ENCODE measurements around the gene OR10A3. TPM values are rescaled to one million over a fixed set of nuclear protein-coding genes. Genes with fewer than 3 reads are reported as not detected.
"Not testable (repeated sequence)": the region's sequence is repeated elsewhere in the genome, so short reads cannot be mapped to it uniquely, and the experiment has no call there.

Gene OR10A3, protein sequence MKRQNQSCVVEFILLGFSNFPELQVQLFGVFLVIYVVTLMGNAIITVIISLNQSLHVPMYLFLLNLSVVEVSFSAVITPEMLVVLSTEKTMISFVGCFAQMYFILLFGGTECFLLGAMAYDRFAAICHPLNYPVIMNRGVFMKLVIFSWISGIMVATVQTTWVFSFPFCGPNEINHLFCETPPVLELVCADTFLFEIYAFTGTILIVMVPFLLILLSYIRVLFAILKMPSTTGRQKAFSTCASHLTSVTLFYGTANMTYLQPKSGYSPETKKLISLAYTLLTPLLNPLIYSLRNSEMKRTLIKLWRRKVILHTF
- total RNA-seq: not detected

DNA sequence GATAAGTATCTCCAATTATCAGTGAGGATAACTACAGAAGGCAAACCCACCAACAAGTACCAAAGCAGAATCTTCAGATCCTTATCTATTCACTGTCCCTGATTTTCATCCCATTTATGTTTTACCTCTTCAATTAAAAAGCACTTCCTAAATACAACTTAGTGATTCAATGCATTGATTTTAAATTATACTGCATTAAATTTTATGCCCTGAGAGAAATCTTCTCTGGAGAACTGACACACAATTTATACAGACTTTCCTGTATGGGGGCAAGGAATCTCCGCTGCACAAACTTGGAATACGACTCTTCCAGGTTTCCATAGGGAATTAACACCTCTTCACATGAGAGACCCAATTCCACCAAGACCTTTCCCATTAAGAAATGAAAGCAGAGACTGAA, at the start of gene OR10A3:
TSS of gene OR10A3 (minus strand) at position 101 of the 400 bp plus-strand sequence. CDS start 2,188 bp downstream, outside the sequence.
- no peak within 1 kb of the TSS for H3K27ac Mint-ChIP-seq
- H3K9me3 Mint-ChIP-seq: peaks cover 16 to 20% of the 10 kb centered on the region in 2 donors
- DNase-seq (ENCODE audit: low spot score in 2 of 2) (no peak), ATAC-seq (no peak)
- peaks cover 5 to 7% of the 10 kb centered on the region in 2 donors for H3K36me3 Mint-ChIP-seq

DNA sequence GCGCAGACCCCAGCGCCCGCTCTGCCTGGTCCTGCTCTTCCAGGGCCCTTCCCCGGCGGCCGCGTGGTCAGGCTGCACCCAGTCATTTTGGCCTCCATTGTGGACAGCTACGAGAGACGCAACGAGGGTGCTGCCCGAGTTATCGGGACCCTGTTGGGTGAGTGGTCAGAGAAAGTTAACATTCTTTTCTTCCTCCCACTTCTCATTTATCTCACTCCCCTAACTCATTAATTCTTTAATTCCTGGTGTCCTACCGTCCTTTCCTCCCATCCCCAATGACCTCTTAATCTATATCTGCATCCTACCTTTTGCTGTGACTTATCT, 46.0 kb upstream of the OR10A3 start:
- H3K9me3 Mint-ChIP-seq; DNase-seq (ENCODE audit: low spot score in 2 of 2): not testable (repeated sequence)
- Mint-ChIP-seq H3K27ac (peak overlapping the region; percentile 98 to 99), H3K36me3 (peaks cover 19 to 38% of the 10 kb centered on the region in 2 donors)
- ATAC-seq: peak in 1 of 2 donors; percentile 27

DNA sequence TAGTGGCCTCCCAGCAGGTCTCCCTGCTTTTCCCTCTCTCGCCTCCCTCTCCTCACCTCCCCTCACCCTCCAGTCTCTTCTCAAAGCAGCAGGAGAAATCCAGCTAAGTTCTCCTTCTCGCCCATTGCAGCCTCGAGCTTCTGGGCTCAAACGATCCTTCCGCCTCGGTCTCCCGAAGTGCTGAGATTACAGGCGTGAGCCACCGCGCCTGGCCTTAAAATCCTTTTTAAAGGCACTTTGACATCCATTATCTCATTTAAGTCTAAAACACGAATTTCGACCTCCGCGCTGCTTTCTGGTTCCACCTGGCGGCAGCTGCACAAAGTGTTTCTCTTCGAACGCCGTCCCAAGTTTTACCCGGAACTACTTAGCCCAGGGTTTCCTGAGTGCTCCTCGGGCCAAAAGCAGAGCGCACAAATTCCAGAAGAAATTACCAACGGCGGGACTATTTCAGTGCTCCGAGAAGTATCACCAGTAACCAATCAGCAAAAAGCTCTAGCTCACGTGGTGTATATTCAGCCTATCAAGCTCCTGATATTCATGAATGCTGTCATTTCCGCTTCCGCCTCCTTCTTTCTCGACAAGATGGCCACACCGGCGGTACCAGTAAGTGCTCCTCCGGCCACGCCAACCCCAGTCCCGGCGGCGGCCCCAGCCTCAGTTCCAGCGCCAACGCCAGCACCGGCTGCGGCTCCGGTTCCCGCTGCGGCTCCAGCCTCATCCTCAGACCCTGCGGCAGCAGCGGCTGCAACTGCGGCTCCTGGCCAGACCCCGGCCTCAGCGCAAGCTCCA, 45.5 kb upstream of the OR10A3 start, which contains the start of gene EIF3F:
TSS of gene EIF3F (plus strand) at position 570 of the 792 bp plus-strand sequence. CDS start at position 586, 16 bp downstream.
- Mint-ChIP-seq H3K36me3 (peaks cover 19 to 38% of the 10 kb centered on the region in 2 donors), H3K27ac (peak within 1 kb of the TSS; percentile 98 to 99), H3K9me3 (no peaks in the 10 kb centered on the region)
- ATAC-seq (peak; percentile 98 to 99), DNase-seq (ENCODE audit: low spot score in 2 of 2) (peak; percentile 80 to 90)

DNA sequence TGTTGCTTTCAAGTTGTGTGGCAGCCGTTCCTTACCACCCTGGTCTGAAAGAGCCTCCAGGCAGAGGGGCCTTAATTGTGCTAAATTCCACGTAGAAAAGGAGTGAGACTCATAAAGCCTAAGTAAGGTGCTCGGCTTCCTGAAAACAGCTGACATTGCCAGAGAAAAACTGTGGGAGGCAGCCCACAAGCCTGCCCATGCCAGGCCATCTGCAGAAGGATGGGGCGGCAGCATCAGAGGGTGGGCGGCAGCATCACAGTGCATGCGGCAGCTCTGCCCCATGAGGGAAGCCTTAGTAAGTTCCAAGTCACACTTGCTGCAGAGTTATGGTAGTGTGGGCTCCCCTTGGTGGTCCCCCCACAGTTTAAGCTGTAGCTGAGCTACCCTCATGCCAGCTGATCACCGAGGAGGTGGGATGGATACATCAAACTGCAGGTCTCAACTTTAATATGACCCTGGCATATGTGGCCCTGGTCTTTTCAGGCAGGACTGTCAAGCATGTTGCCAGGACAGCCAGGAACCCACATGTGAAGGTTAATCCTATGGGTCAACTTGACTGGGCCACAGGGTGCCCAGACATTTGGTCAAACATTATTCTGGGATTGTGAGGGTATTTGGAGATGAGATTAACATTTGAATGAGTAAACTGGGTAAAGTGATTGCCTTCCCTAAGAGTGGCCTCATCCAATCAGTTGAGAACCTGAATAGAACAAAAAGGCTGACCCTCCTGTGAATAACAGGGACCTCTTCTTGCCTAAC, 42.5 kb upstream of the OR10A3 start:
- ATAC-seq (no peak), DNase-seq (ENCODE audit: low spot score in 2 of 2) (no peak)
- Mint-ChIP-seq H3K27ac (no peak overlapping the region), H3K36me3 (peaks cover 16 to 26% of the 10 kb centered on the region in 2 donors), H3K9me3 (no peaks in the 10 kb centered on the region)

DNA sequence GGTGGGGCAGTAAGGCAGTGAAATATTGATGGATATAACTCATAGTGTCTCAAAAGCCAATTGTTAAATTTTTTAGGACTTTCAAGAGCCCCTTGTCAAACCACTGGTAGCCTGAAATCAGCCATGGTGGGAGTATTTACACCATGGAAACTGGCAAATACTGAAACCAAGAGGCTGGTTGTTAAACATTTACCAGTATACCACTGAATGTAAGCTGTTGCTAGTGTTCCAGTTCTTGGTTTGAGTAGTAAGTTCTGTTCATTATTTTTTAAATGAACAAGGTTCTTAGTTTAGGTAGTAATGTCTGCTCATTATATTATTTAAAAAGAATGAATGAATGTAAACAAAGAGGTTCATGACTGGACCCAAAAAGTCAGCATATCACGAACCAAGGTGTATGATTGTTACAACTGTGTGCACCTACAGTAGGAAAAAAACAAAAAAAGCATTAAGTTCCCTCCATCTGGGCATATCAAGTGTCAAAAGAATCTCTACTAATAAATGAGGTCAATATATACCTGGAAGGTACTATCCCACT, 41.1 kb upstream of the OR10A3 start:
- ATAC-seq (no peak), DNase-seq (ENCODE audit: low spot score in 2 of 2) (no peak)
- Mint-ChIP-seq H3K9me3 (no peaks in the 10 kb centered on the region), H3K27ac (no peak overlapping the region), H3K36me3 (peaks cover 3 to 12% of the 10 kb centered on the region in 2 donors)

DNA sequence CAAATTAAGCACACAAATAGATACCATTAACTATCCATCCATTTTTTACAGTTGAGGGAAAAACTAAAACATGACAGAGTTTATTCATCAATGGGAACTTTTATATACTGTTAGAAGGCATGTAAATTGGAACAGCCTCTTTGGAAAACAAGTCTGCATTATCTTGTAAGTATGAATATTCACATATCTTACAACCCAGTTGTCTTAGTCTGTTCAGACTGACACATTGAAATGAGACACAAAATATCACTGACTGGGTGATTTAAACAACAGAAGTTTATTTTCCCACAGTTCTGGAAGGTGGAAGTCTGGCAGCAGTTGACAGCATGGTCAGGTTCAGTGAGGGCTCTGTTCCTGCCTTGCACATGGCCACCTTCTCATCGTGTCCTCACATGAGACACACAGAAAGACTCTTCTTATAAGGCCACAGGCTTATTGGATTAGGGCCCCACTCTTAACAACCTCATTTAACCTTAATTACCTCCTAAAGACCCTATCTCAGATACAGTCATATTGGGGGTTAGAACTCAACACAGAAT, 40.2 kb upstream of the OR10A3 start:
- no peak overlapping the region for H3K27ac Mint-ChIP-seq
- no peaks in the 10 kb centered on the region for H3K9me3 Mint-ChIP-seq
- no peak for ATAC-seq
- H3K36me3 Mint-ChIP-seq: peaks cover 0 to 3% of the 10 kb centered on the region in 2 donors
- no peak for DNase-seq (ENCODE audit: low spot score in 2 of 2)

DNA sequence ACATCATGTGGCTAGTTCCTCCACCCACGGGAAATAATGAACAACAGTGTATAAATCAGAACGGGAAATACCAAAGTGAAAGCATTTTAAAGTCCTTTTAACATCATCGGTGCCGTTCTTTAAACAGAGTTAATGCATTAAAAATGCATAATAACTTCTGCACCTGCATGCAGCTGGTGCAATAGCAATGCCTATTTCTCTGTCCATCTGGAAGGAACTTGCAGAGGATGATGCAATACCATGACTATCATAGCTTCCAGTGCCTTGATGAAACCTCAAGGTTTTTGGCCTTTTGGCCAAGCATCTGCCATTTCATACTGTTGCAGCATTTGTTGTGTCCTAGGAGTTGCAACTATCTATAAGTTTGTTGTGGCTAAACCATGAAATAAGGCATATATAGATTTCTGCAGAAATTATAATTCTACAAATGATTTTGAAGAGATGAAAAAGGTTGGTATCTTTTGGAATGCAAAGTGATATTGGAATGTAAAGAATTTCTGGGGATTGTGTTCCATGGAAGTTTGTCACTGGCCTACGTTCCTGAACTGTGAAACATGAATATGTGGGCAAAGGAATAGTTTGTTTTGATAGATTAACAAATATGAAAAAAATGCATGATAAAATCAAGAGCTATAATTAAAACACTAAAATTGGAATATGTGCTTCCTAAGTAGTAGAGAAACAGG, 35.9 kb upstream of the OR10A3 start:
- Mint-ChIP-seq H3K27ac (no peak overlapping the region), H3K36me3 (no peaks in the 10 kb centered on the region), H3K9me3 (no peaks in the 10 kb centered on the region)
- DNase-seq (ENCODE audit: low spot score in 2 of 2) (no peak), ATAC-seq (no peak)

DNA sequence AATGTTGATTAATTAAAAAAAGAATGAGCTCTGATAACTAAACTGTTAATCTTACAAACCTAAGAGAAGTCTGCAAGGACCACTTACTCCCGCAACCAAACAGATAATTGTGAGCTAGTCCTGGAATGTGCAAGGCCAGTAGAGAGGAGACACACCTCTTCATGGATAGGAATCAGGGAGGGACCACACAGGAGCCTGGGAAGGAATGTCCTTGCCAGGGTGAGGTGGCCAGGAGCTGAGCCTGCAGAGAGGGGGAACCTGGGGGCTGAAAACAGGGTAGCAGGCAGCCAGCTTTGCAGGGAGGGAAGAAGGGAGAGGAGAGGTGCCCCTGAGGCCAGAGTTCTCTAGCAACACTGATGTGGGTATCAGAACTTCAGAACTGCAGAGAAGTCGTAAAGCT, 33.2 kb upstream of the OR10A3 start:
- DNase-seq (ENCODE audit: low spot score in 2 of 2) (no peak), ATAC-seq (no peak)
- Mint-ChIP-seq H3K9me3 (no peaks in the 10 kb centered on the region), H3K27ac (no peak overlapping the region), H3K36me3 (no peaks in the 10 kb centered on the region)

DNA sequence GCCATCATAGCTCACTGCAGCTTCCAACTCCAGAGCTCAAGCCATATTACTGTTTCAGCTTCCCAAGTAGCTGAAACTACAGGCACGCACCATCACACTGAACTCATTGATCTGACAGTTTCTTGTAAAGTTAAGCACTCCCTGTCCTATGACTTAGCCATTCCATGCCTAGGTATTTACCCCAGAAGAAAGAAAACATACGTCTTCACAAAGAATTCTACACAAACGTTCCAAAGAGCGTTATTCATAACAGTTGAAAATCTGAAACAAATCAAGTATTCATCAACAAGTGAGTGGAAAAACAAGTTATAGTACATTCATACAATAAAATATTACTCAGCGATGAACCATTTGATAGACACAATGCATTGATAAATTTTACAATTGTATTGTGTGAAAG, 31.5 kb upstream of the OR10A3 start:
- no peak for DNase-seq (ENCODE audit: low spot score in 2 of 2)
- Mint-ChIP-seq H3K9me3 (no peaks in the 10 kb centered on the region), H3K27ac (no peak overlapping the region), H3K36me3 (no peaks in the 10 kb centered on the region)
- ATAC-seq: no peak

DNA sequence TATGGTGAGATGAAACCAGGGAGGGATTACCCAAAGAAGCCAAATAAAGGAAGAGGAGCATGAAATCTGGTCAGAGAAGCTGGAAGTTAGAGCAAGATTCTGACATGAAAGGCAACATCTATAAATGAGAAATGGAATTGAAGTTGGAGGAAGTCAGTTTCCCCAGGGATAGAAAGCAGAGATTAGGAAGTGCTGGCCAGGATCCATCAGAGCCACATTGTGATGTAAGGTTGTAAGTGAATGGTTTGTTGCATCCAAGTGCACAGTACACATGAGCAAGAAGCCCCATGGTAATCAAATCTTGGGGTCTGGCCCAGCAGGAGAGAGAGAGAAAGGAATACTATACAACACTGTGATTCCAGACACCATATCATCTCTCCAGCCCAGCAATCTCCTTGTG, 30.3 kb upstream of the OR10A3 start:
- Mint-ChIP-seq H3K36me3 (no peaks in the 10 kb centered on the region), H3K27ac (no peak overlapping the region), H3K9me3 (no peaks in the 10 kb centered on the region)
- DNase-seq (ENCODE audit: low spot score in 2 of 2): no peak
- ATAC-seq: no peak

DNA sequence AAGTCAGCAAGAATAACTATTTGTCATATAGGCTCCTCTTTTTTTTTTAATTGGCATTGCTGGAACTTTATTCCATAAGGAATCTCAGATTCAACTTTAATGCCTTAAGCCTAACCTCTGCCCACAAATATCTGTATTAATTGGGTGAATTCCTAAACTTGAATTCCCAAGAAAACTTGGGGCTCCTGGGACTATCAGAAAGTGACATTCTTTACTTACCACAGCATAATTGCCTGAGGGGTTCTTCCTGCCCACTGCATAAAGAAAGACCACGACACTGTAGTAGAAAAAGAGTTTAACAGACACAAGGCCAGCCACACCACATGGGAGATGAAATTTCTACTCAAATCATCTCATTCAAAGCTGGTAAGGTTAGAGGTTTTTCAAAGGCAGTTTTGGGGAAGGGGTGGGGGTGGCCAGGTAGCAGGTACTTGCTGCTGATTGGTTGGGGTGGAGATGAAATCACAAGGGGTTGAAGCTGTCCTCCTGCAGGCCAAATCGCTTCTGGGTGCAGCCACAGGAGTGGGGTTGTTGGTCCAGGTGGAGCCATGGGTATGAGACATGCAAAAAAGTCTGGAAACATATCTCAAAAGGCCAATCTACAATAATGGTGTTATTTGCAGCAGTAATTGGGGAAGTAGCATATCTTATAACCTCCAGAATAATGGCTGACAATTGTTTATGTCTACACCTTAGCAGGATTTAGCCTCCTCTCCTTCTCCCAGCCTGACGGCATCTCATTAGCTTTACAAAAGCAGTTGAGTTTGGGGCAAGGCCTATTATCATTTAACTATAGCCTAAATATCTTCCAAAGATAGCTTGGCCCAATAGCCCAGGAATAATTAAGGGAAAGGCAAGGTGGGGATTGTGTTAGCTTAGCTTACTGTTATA, 28.5 kb upstream of the OR10A3 start:
- Mint-ChIP-seq H3K9me3 (no peaks in the 10 kb centered on the region), H3K36me3 (no peaks in the 10 kb centered on the region), H3K27ac (no peak overlapping the region)
- ATAC-seq: no peak
- no peak for DNase-seq (ENCODE audit: low spot score in 2 of 2)

DNA sequence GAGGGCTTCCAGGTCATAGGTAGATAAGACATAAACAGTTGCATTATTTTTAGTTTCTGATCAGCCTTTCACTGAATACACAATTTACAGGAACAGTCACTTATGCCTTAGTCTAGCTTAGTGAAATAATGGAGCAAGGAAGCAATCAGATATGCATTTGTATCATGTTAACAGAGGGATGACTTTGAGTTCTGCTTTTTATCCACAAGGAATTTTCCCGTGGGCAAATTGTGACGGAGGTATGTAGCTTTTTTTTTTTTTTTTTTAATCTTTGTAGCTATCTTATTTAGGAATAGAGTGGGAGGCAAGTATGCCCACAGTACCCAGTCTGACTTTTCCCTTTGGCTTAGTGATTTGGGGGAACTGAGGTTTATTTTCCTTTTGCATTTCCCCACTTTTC, 27.2 kb upstream of the OR10A3 start:
- Mint-ChIP-seq H3K27ac (no peak overlapping the region), H3K9me3 (no peaks in the 10 kb centered on the region), H3K36me3 (no peaks in the 10 kb centered on the region)
- ATAC-seq (no peak), DNase-seq (ENCODE audit: low spot score in 2 of 2) (no peak)

DNA sequence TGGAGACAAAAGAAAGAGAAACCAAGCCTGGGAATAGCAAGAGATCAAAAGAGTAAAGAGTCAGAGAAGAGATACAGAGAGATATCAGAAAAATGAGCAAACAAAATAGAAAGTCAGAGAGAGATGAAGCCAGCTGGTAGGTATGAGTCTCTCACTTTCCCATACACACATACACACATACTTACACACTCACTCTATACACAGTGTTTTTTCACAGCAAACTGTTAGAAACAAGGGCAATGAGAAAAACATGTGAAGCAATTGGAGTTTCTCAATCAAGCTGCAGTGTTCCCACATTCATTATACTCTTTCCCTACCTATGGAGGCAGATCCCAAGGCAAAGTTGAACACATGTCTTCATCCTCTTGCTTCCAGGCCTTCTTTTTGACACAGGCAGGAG, 26.3 kb upstream of the OR10A3 start:
- ATAC-seq (no peak), DNase-seq (ENCODE audit: low spot score in 2 of 2) (no peak)
- Mint-ChIP-seq H3K27ac (no peak overlapping the region), H3K9me3 (no peaks in the 10 kb centered on the region), H3K36me3 (no peaks in the 10 kb centered on the region)

DNA sequence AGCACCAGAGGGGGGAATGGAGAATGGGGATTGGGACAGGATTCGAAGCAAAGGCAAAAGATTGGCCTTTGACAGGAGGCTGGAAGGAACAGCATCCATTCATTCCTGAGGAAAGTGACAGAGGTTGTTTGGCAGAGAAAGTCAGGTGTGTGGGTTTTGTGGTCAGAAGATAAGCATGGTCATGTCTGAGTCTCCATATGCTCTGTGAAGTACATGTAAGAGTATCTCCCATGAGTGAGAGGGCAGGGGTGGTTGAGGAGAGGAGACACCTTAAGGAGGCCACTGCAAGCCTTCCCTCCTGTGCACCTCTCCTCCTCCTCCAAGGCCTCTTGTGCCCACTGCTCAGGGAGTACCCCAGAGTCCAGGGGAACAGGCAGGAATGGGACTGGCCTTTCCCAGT, 25.6 kb upstream of the OR10A3 start:
- Mint-ChIP-seq H3K36me3 (no peaks in the 10 kb centered on the region), H3K9me3 (no peaks in the 10 kb centered on the region), H3K27ac (no peak overlapping the region)
- no peak for ATAC-seq
- DNase-seq (ENCODE audit: low spot score in 2 of 2): no peak

DNA sequence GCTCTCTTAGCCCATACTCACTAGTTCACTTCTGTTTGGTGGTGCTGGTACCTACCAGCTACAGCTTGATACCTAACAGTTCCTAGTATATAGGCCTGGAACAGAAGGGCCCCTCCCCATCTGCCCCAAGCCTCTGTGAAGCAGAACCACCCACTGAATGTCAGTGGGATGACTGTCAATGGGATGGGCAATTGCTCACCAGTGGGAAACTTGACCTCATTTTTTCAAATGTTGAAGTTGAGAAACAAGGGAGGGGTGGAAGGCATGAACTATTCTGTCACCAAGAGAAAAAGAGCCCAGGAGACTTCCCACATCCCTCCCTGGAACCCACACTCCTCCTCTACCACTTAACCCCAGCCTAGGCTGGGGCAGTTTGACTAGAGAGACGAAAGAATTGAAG, 23.9 kb upstream of the OR10A3 start, which contains the start of gene NLRP10:
TSS of gene NLRP10 (minus strand) at position 62 of the 400 bp plus-strand sequence. CDS start 1,952 bp downstream, outside the sequence.
- ATAC-seq: no peak
- no peaks in the 10 kb centered on the region for H3K9me3 Mint-ChIP-seq
- H3K27ac Mint-ChIP-seq: no peak within 1 kb of the TSS

More for the DNA sequence above, 23.9 kb upstream of the OR10A3 start, which contains the start of gene NLRP10:
- DNase-seq (ENCODE audit: low spot score in 2 of 2): no peak
- no peaks in the 10 kb centered on the region for H3K36me3 Mint-ChIP-seq

All from activated naive CD4-positive, alpha-beta T cell treated with anti-CD3 and anti-CD28 coated beads, Interleukin-2, amount 50 U/mL, for 72 hours (primary cell).